Measurements from ENCODE around the gene BCL11B.
A peak's percentile ranks its signal among the peaks of the same experiment; 100 is the strongest.
"Not testable (repeated sequence)": the region's sequence is repeated elsewhere in the genome, so short reads cannot be mapped to it uniquely, and the experiment has no call there.

Gene BCL11B

GRCh38 chr14:99239661-99240092 is 32.3 kb downstream of the BCL11B start:
- DNase-seq (ENCODE audit: low spot score), result no peak

- DNase-seq (ENCODE audit: low spot score), result no peak
Observed at GRCh38 chr14:99238216-99238615, 33.8 kb downstream of the BCL11B start.

GRCh38 chr14:99237288-99237687 is 34.7 kb downstream of the BCL11B start:
- no peak for DNase-seq (ENCODE audit: low spot score)

- DNase-seq (ENCODE audit: low spot score), result no peak
Observed at GRCh38 chr14:99236386-99237138, 35.4 kb downstream of the BCL11B start.

GRCh38 chr14:99235582-99236320 is 36.2 kb downstream of the BCL11B start:
- DNase-seq (ENCODE audit: low spot score), result no peak

GRCh38 chr14:99234961-99235571 is 36.9 kb downstream of the BCL11B start:
- peak; percentile 87 for DNase-seq (ENCODE audit: low spot score)

- DNase-seq (ENCODE audit: low spot score), result no peak
Observed at GRCh38 chr14:99234355-99234754, 37.6 kb downstream of the BCL11B start.

- DNase-seq (ENCODE audit: low spot score), result no peak
Observed at GRCh38 chr14:99233222-99234035, 38.6 kb downstream of the BCL11B start.

GRCh38 chr14:99232714-99233214 is 39.2 kb downstream of the BCL11B start:
- no peak for DNase-seq (ENCODE audit: low spot score)

GRCh38 chr14:99231850-99232713 is 39.9 kb downstream of the BCL11B start:
- peak; percentile 79 for DNase-seq (ENCODE audit: low spot score)

GRCh38 chr14:99231161-99231849 is 40.7 kb downstream of the BCL11B start:
- DNase-seq (ENCODE audit: low spot score), result peak; percentile 61

GRCh38 chr14:99230208-99231151 is 41.5 kb downstream of the BCL11B start:
- DNase-seq (ENCODE audit: low spot score), result no peak

GRCh38 chr14:99229654-99230207 is 42.3 kb downstream of the BCL11B start:
- no peak for DNase-seq (ENCODE audit: low spot score)

- not testable (repeated sequence) for DNase-seq (ENCODE audit: low spot score)
Observed at GRCh38 chr14:99228760-99229159, 43.2 kb downstream of the BCL11B start.

- no peak for DNase-seq (ENCODE audit: low spot score)
Observed at GRCh38 chr14:99226687-99227086, 45.3 kb downstream of the BCL11B start.

GRCh38 chr14:99225436-99226203 is 46.4 kb downstream of the BCL11B start:
- DNase-seq (ENCODE audit: low spot score), result no peak

- no peak for DNase-seq (ENCODE audit: low spot score)
Observed at GRCh38 chr14:99224948-99225347, 47.0 kb downstream of the BCL11B start.
